WERI-Rb-1 (cell line): ENCODE results near the gene ALOXE3.

ENCODE experiments used
- DNase-seq: peaks from one replicate; pipeline ENCODE4 v3.0.0-alpha.2; 2020
- H3K27ac ChIP-seq: fragments of 250-450 bp; sonication (Bioruptor Pico); 2 replicates; pipeline ENCODE4 v1.5.1; 2020; ENCODE audit warnings: mild to moderate bottlenecking, moderate library complexity
- H3K27me3 ChIP-seq: fragments of 250-450 bp; sonication (Bioruptor Pico); 2 replicates; pipeline ENCODE4 v1.5.1; 2021; ENCODE audit warnings: mild to moderate bottlenecking, low read depth, moderate library complexity; ENCODE audit not compliant: insufficient read depth, severe bottlenecking
- H3K36me3 ChIP-seq: fragments of 250-450 bp; sonication (Bioruptor Pico); 2 replicates; pipeline ENCODE4 v1.5.1; 2020; ENCODE audit warnings: mild to moderate bottlenecking, moderate library complexity
- H3K4me3 ChIP-seq: 2 replicates; pipeline ENCODE4 v1.5.1; 2011; ENCODE audit warnings: low read depth, mild to moderate bottlenecking, control low read depth, low read length
- H3K9me3 ChIP-seq: fragments of 250-450 bp; sonication (Bioruptor Pico); 2 replicates; pipeline ENCODE4 v1.5.1; 2021; ENCODE audit warnings: mild to moderate bottlenecking, moderate library complexity; ENCODE audit not compliant: severe bottlenecking
- TF ChIP-seq, protein P1 (sequence below): IDR thresholded peaks from 2 replicates; pipeline ENCODE4 v1.5.1; 2011; ENCODE audit warnings: low read depth, mild to moderate bottlenecking, control low read depth, inconsistent platforms, low read length

ALOXE3 gene

DNA sequence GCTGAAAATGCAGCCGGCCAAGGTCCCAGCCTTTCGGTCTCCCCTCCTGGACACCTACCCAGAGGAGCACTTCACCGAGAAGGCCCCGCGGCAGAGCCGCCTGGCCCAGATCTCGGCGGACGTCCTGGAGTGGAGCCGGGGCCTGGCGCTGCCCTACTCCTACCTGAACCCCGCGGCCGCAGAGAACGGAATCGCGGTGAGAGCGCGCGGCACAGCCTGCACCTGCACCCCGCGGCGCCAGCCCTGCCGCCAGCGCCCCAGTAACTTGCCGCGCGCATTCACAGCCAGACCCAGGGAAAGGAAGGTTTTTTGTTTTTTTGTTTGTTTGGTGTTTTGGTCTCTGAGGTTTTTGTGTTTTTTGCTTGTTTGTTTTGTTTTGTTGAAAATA, 46.0 kb downstream of the ALOXE3 start:
- peaks cover 12% of the 10 kb centered on the region for H3K27me3 ChIP-seq
- H3K36me3 ChIP-seq, result no peaks in the 10 kb centered on the region
- no peak overlapping the region for H3K27ac ChIP-seq
- H3K4me3 ChIP-seq, result no peak overlapping the region
- H3K9me3 ChIP-seq, result no peaks in the 10 kb centered on the region
- TF ChIP-seq, protein P1, sequence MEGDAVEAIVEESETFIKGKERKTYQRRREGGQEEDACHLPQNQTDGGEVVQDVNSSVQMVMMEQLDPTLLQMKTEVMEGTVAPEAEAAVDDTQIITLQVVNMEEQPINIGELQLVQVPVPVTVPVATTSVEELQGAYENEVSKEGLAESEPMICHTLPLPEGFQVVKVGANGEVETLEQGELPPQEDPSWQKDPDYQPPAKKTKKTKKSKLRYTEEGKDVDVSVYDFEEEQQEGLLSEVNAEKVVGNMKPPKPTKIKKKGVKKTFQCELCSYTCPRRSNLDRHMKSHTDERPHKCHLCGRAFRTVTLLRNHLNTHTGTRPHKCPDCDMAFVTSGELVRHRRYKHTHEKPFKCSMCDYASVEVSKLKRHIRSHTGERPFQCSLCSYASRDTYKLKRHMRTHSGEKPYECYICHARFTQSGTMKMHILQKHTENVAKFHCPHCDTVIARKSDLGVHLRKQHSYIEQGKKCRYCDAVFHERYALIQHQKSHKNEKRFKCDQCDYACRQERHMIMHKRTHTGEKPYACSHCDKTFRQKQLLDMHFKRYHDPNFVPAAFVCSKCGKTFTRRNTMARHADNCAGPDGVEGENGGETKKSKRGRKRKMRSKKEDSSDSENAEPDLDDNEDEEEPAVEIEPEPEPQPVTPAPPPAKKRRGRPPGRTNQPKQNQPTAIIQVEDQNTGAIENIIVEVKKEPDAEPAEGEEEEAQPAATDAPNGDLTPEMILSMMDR, result no peak
- DNase-seq, result no peak

DNA sequence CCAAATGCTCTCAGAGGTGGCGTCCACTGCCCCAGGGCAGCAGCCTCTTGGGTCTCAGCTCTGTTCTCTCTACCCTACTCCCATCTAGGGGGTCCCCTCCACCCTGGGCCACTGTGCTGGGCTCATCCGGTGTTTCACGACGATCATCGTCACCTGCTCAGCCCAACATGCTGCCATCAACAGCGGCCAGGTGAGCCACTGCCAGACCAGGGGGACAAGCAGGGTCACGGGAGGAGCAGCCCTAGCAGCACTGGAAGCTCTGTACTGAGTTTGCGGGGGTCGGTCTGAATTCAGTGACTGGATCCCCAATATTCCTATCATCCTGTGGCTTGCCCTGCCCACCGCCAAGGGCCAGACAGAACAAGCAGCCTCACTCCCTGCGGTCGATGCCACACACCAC, 46.8 kb downstream of the ALOXE3 start:
- no peak overlapping the region for H3K4me3 ChIP-seq
- TF ChIP-seq, protein P1, result no peak
- H3K36me3 ChIP-seq, result no peaks in the 10 kb centered on the region
- peaks cover 12% of the 10 kb centered on the region for H3K27me3 ChIP-seq
- H3K9me3 ChIP-seq, result no peaks in the 10 kb centered on the region
- H3K27ac ChIP-seq, result no peak overlapping the region
- DNase-seq, result no peak

DNA sequence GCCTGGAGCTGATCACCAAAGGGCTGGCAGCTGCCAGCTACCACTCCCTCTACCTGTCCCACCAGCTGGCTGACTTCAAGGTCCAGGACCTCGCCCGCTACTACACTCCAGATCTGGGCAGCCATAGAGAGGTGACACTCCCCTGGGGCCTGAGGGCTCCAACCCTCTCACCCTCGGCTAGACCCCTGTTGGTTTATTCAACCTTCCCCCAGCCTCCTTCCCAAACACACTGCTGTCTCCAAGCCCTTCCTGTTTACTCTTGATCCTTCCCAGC, 48.8 kb downstream of the ALOXE3 start:
- Histone ChIP-seq H3K27ac (no peak overlapping the region), H3K36me3 (no peaks in the 10 kb centered on the region), H3K9me3 (no peaks in the 10 kb centered on the region), H3K4me3 (no peak overlapping the region), H3K27me3 (peaks cover 10% of the 10 kb centered on the region)
- no peak for DNase-seq
- TF ChIP-seq, protein P1, result no peak

DNA sequence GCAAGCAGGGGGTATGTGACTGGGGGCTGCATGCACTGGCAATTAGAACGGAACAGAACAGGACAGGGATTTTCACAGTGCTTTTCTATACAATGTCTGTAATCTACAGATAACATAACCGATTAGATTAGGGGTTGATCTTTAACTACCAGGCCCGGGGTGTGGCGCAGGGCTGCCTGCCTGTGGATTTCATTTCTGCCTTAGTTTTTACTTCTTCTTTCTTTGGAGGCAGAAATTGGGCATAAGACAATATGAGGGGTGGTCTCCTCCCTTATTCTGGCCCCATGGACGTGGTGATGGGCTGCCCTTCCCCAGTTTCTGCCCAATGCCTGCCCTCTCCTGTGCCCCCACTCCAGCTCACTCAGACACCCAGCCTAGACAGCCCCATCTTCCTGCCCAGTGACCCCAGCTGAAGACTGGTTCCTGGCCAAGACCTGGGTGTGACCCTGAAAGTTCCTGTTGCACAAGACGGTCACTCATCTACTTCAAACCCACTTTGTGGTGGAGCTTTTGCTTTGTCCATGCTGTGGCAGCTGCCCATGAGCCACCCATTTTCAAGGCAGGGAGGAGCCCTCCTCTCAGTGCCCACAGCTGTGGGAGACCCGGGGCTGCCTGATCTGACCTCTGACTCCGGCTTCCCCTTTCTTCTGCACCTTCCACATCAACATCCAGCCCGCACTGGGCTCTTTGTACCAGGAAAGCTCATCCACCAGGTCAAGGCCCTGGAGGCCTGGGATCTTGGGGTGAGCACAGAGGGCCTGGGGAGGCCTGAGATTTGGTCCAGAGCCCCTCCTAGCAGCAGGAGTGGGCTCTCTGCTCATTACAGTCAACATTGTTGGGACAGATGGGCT, 49.4 kb downstream of the ALOXE3 start:
- Histone ChIP-seq H3K36me3 (no peaks in the 10 kb centered on the region), H3K9me3 (no peaks in the 10 kb centered on the region), H3K4me3 (no peak overlapping the region), H3K27ac (no peak overlapping the region), H3K27me3 (peaks cover 5% of the 10 kb centered on the region)
- TF ChIP-seq, protein P1, result no peak
- no peak for DNase-seq

DNA sequence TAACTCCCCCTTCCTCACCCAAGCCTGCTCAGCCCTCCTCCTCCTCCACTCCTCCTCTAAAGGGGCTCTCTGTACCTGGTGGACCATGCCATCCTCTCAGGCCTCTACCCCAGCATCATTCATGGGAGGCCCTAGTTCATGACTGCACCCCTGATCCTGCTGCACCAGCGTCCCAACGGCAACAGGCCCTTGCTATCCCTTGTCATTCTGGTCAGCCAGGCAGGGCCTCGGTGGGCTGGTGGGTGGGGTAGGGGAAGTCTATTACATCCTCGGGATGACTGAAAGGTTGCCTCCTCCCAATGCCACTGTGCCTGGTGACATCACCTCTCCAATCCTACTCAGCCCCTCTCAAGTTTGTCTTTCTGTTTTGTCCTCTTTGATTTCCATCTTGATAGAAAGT, 50.5 kb downstream of the ALOXE3 start:
- Histone ChIP-seq H3K27me3 (no peaks in the 10 kb centered on the region), H3K9me3 (no peaks in the 10 kb centered on the region), H3K4me3 (no peak overlapping the region), H3K27ac (no peak overlapping the region), H3K36me3 (no peaks in the 10 kb centered on the region)
- no peak for DNase-seq
- TF ChIP-seq, protein P1, result no peak
